HG03108 (cell line): ENCODE measurements around the gene UFD1.

Experiments
- ATAC-seq: cut with Tn5 transposase; IDR thresholded peaks from one replicate; pipeline ENCODE4 v1.9.1; 2021; ENCODE audit warnings: moderate library complexity; ENCODE audit not compliant: unreplicated experiment

The UFD1 gene

DNA sequence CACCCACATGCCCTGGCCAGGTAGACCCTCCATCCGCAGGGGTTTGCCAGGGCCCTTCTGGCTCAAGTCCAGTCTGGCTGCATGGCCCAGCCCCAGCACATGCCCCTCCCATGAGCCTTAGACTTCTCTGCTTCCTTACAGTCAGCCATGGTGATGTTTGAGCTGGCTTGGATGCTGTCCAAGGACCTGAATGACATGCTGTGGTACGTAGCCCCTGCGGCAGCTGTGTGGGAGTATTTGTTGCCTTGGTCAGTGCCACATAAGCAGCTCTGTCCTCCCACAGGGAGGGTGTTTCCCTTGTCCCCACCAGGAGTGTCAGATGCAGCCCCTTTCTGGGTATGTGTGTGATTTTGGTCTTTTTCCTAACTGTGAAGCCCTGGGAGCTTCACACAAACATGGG, 18.3 kb upstream of the UFD1 start:
- no peak for ATAC-seq

DNA sequence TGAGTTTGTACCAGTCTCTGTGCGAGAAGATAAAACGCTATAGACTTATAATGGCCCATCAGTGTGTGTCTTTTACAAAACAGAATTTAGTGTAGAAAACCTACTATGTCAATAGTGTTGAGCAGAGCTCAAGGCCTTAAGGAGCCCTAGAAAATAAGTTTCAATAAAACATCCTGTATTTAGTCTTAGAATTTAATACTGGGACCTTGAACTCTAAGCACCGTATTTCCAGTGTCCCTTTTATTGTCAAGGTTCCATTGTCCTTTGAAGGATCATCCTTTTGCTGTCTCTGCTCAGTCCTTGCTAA, 17.3 kb upstream of the UFD1 start:
- ATAC-seq, result no peak

DNA sequence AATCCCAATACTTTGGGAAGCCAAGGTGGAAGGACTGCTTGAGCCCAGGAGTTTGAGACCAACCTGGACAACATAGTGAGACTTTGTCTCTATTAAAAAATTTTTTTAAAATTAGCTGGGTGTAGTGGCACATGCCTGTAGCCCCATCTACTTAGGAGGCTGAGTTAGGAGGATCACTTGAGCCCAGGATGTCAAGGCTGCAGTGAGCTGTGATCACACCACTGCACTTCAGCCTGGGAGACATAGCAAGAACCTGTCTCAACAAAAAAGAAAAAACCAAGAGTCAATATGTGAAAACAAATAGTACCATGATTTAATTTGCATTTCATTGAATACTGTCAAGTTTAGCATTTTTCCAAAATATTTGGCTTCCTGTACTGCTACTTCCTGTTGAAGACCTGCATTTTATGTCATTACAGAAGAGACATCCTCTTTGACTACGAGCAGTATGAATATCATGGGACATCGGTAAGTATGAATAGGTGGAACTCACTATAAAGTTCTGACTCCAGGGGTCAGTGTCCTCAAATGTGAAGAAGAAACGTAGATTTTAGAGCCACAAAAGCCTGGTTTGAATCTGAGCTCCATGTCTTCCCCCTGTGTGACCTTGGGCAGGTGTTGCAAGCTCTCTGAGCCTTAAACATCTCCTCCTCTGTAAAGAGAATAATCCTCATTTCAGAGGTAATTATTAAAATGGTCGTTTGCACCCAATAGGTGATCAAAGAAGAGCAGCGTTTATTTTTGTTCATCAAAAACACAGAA, 16.8 kb upstream of the UFD1 start:
- ATAC-seq, result no peak

DNA sequence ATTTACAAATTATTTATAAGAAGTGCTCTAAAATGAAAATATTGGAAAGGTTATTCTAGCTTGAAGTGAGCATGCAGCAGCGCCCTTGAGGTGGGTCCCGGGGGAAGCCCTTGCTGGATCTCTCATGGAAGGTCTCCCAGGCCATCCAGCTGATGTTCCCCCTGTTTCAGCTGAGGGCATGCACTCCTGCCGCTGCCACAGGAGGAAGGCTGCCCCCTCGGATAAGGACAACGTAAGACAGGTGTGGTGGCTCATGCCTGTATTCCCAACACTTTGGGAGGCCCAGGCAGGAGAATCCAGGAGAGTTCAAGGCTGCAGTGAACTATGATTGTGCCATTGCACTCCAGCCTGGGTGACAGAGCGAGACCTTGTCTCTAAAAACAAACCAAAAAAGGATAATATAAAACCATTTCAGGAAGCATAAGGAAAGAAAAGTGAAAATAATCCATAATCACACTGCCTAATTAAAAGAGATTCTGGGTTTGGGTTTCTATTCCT, 15.7 kb upstream of the UFD1 start:
- no peak for ATAC-seq

DNA sequence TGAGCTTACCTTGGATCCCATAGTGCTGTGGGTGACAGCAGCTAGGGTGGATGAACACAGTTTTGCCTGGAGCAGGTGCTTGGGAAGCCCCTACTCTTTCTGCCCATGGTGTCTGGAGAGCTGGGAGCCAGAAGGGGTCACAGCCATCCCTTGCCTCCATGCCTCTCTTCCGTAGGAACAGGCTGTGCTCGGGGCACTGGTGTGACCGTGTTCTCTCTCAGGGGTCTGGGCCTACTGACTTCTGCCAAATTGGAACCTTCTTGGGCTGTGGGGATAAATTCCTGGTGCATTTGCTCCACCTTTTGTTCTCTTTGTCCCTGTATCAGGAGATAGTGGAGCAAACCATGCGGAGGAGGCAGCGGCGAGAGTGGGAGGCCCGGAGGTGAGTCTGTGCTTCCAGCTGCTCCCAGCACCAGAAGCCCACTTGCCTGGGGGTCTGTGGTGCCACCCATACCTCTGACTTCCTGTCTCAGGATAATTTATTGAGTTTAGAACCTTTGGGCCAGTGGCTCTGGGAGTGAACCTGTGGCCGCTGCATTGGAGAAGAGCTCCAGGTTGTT, 15.1 kb upstream of the UFD1 start:
- ATAC-seq, result no peak

DNA sequence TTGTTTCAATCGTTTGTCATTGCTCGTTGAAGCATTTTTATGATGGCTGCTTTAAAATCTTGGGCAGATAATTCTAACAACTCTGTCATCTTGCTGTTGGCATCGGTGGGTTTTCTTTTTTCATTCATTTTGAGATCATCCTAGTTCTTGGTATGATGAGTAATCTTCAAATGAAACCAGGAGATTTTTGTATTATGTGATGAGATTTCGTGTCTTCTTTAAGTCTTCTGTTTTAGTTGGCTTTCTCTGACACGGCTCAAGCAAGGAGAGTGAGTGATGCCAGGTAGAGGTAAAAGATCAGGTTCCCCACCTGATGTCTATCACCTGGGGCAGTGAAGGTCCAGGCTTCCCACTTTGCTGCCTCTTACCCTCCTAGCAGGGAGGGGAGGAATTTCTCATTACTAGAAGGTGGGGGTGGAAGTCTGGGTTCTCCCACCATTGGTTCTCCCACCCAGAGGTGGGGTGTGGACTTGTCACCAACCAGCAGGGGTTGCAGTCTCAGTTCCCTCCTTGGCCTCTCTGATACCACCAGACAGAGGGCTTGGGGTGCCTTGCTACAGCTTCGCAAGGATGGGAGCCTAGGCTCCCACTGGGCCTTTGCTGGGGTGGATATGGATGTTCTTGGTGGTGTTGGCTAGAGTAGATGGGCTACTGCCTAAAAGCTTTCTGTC, 13.6 kb upstream of the UFD1 start:
- ATAC-seq, result no peak

DNA sequence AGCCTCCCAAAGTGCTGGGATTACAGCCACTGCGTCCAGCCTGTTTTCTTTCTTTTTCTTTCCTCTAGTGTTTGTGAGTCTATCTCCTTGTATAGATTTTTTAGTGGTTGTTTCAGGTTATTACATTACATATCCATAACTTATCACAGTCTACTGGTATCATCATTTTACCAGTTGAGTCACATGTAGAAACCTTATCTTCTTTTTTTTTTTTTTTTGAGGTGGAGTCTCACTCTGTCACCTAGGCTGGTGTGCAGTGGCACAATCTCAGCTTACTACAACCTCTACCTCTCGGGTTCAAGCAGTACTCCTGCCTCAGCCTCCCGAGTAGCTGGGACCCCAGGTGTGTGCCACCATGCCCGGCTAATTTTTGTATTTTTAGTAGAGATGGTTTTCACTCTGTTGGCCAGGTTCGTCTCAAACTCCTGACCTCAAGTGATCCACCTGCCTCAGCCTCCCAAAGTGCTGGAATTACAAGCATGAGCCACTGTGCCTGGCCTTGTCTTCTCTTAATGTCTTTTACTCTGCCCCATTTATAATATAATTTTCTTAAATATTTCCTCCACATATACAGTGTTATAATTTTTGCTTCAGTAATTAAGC, 11.7 kb upstream of the UFD1 start:
- ATAC-seq, result no peak

DNA sequence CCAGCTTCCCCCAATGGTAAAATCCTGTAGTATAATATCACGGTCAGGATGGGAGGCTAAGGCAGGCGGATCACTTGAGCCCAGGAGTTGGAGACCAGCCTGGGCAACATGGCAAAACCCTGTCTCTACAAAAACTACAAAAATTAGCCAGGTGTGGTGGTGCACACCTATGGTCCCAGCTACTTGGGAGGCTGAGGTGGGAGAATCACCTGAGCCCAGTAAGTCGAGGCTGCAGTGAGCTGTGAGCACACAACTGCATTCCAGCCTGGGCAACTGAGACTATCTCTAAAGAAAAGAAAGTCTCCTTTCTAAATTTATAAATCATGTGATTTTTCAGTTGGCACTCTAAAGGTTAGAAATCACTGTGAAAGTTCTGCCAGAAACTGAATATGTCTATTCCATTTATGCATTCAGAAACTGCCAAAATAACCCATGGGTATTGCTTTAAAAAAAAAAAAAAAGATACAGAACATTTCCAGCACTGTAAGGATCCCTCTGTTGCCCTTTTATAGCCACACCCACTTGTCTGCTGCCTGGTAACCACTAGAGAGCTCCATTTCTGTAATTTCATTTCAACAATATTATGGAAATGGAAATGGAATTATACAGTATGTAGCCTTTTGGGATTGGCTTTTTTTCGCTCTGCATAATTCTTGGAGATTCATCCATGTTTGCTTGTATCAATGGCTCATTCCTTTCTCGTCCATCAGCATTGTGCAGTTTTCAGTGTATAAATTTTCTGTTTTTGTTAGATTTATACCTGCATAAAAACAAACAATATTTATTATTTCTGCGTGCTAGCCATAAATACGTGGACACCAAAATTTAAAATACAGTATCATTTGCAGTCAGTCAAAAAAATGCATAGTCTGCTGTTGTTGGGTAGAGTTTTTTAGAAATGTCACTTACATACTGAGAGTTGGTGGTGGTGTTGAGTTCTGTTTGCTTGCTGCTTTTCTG, 10.2 kb upstream of the UFD1 start:
- no peak for ATAC-seq

DNA sequence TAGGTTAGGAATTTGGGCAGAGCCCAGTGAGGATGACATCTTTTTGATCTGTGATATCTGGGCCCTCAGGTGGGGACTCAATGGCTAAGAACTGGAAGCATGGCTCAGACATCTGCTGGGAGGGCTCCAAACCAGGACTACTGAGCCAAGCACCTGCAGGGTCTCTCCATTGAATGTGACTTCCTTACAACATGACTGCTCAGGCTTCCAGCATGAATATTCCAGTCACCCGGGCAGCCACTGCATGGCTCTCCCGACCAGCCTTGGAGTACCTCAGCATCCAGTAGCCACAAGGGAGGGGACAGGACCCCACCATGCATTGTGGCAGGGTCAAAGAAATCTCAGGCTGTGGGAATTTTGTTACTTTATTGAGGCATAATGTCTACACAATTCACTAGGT, 9.3 kb upstream of the UFD1 start:
- ATAC-seq, result no peak

DNA sequence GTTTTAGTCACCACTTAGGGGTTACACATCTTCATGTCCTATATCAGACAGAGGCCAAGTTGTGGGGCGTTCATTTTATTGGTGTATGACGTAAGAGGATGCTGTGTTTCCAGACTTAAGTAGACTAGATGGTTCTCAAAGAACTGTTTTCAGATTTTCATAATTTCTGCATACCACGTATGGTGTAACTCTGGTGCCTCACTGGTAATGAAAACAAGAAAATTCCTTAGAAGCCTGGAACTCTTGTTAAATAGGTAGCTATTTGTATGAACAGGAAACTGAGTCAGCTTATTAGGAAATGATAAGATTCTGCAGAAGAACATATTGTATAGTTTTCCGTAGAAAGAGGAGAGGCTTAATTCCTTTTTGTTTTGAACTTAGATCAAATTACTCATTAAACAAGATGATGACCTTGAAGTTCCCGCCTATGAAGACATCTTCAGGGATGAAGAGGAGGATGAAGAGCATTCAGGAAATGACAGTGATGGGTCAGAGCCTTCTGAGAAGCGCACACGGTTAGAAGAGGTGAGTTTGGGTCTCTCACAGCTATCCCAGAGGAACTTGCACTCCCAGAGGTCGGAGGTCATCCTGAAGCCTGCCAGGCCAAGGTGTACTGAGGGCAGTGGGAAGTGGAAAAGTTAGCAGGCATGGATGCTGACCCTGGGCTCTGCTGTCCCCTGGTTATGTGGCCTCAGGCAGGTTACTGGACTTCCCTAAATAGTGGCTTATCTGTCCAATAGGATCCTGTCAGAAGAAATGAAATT, 4.7 kb upstream of the UFD1 start:
- ATAC-seq, result no peak

DNA sequence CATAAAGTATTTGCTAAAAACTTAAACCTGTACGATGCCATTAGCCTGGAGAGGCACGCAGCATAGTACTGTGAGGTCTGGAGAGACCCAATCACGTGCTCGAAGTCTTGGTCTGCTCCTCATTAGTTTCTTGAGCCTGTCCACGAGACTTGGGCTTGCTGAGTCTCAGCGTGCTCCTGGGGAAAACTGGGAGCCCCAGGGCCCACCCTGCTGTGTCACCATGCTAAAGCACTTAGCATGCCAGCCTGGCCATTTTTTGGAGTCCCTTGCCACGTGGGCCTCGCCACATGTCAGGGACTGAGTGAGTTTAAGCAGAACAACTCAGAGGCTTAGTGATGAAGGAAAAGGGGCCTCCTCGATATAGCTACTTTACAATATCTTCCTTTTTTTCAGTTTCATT, 3.3 kb upstream of the UFD1 start:
- no peak for ATAC-seq

DNA sequence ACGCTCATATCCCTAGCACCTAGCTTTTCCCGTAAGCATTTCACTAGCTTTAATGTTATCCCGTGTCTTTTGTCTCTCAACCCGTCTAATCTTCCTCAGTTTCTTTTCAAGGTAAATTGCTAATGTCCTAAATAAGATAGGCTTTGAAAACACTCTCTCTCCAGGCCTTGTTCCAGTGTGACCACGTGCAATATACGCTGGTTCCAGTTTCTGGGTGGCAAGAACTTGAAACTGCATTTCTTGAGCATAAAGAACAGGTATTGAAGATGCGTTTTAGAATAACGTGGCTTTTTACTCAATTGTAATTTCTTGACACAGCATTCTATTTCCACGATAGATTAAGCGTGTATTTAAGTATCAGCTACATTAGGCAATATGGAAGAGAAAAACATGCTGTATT, 1.8 kb upstream of the UFD1 start:
- ATAC-seq, result no peak

DNA sequence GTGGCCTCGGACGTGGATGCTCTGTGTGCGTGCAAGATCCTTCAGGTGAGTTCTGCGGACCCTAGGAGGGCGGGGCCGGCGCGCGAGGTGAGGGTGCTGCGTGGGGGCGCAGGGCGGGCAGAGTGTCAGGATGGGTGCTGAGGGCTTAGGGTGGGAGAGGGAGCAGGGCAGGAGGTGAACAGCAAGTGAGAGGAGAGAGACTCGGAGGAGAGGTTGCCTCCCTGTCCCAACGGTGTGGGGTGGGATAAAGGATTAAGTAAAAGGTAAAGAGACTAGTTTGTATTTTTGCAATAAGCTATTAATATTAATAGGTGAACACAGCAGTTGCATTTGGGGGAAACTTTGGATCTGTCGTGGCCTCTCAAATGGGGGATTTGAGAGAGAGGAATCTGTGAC, 1.2 kb upstream of the UFD1 start:
- ATAC-seq, result no peak

DNA sequence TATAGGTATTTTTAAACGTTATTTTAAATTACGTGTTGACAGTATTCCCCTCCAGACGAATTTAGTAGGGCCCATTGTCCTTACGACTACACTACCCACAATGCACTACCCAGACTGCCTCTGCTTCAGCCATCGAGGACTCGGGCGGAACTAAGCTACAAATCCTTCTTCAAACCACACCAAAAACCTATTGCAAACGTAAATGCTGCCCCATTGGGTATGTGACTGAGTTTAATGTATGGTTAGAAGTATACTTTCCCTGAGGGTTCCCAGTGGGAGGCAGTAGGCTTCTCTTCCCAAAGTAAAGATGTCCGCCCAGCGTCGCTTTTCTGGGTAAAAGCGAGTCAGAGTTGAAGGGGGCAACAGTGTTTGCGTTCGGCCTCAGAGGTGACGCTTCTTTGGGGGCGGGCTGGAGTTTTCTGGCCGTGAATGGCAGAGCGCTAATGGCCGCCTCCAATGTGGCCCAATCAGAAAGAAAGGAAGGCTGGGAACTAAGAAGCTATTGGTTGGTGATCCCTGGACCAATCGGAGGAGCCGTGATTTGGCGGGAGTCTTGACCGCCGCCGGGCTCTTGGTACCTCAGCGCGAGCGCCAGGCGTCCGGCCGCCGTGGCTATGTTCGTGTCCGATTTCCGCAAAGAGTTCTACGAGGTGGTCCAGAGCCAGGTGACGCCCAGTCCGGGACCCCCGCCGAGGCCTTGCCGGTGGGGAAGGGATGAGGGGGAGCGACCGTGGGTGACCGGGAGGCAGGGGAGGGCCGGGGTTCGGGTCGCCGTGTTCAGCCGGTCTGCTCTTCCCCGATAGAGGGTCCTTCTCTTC, 571 bp upstream of the UFD1 start, which contains the start of gene CDC45:
Gene CDC45 (plus strand): TSS at position 566 of the 818 bp plus-strand sequence. CDS start 49 bp downstream, at position 615.
- peak; percentile 81 for ATAC-seq

DNA sequence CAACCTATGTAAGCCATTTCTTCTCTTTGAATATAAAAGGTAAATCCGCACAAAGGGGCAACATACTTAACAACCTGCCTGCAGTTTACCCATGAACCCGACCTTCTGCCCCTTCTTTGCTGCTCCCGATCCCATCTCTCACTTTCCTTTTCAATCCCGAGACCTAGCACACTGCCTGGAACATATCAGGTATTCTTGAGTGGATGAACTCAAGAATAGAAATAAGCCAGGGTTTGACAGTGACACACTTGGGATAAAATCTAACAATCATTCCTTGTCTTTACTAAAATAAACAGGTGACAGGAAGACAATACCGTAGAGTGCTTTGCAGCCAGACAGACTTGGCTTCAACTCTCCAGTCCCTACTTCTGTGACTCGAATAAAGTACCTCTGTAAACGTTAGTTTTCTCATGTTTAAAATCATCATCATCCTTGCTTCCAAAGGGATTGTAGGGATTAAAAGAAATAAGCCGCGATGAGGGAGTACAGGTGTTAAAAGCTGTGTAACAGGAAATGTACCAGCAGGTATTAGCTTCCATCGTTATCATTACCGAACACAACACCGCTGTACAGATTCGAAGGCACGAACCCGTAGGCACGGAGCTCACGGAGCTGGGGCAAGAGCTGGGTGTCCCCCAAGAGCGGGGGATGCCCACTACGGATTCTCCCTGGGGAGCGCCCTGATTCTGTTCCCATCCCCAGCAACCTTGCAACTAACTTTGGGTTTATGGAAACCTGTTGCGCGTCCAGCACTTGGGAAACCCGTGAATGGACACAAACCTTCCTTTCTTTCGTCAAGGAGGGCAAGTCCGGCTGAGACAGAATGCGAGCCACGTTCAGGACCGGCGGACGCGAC, 720 bp downstream of the UFD1 start:
- ATAC-seq, result no peak

DNA sequence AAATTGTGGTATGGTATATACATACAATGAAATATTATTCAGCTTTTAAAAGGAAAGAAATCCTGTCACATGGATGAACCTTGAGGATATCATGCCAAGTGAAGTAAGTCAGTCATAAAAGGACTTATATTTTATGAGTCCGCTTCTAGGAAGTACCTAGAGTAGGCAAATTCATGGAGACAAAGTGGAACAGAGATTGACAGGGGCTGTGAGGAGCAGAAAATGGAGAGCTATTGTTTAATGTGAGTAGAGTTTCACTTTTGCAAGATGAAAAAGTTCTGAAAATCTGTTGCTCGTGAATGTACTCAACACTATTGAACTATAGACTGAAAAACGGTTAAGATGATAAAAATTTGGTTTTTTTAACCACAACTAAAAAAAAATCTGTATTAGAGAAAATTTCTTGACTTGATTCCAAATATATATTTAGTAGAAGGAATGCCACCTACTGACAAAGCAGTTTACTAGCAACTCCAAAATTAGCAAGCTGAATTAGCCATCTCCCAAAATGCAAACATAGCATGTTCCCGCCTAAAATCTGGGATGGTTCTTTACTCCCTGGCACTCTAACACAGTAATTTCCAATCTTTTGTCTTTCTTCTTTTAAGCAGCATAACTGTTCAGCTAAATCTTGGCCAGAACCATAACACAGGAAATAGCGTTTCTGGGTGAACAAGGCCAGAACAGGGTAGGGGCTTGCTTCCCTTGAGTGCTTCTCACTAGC, 1.5 kb downstream of the UFD1 start:
- ATAC-seq, result no peak

DNA sequence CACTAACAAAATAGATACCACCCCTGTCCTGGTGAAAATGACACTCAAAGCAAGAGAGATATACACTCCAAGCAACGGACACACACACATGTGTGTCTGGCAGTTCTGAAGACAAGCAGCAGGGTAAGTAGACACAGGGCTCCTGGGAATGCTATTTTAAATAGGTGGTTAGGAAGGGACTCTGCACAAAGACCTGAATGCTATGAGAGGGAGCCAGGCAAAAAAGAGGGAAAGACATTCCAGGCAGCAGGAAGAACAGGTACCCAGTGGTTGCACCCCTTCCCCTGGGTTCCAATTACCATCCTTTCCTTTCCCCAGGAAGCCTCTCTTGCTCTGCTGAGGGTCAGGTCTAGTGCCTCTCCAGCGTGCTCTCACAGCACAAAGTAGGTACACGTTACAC, 3.0 kb downstream of the UFD1 start:
- ATAC-seq, result no peak

DNA sequence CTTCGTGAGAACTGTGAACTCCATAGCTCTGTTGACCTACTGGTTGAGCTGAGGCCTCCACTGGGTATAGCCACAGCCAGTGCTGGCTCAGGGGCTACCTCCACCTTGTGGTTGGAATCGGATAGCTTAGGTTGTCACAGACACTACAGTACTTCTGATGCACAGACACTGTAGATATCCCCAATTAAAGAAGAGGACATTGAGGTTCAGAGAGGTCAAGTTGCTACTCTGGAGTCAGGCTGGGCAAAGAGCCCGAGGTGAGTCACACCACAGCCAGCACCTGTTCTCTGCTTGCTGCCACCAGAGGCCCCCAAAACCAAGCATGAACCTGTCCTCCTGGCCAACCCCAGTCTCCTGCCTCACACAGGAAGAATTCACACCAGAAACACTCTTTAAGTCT, 5.4 kb downstream of the UFD1 start:
- ATAC-seq, result no peak
